Suprapubic skin (tissue), 4 donors: ENCODE results near the gene HEY2. TPM values are rescaled to one million over a fixed set of nuclear protein-coding genes. Genes with fewer than 3 reads are reported as not detected.
"Not testable (repeated sequence)": the region's sequence is repeated elsewhere in the genome, so short reads cannot be mapped to it uniquely, and the experiment has no call there.

Experiments
- DNase-seq, 2 donors: peaks; one replicate each; pipeline ENCODE4 v3.0.0-alpha.2; 2019; ENCODE audit warnings: low spot score in 2 of 2
- H3K27ac ChIP-seq: fragments of 200-600 bp; sonication (generic); one replicate; pipeline ENCODE4 v1.5.1; 2019
- H3K27me3 ChIP-seq: fragments of 200-600 bp; sonication (generic); one replicate; pipeline ENCODE4 v1.5.1; 2019
- H3K36me3 ChIP-seq: fragments of 200-600 bp; sonication (generic); one replicate; pipeline ENCODE4 v1.5.1; 2019
- H3K4me1 ChIP-seq: fragments of 200-600 bp; sonication (generic); one replicate; pipeline ENCODE4 v1.5.1; 2019
- H3K4me3 ChIP-seq: fragments of 200-600 bp; sonication (generic); one replicate; pipeline ENCODE4 v1.5.1; 2019; ENCODE audit warnings: mild to moderate bottlenecking
- H3K9me3 ChIP-seq: fragments of 200-600 bp; sonication (generic); one replicate; pipeline ENCODE4 v1.5.1; 2019
- CTCF ChIP-seq, 2 donors: fragments of 200-600 bp in 1 of 2; fragments of 450-650 bp in 1 of 2; sonication (generic) in 1 of 2; IDR thresholded peaks; one replicate each; pipeline ENCODE4 v1.5.1; 2016 to 2019; ENCODE audit warnings: antibody characterized with exemption in 2 of 2, mild to moderate bottlenecking in 1 of 2, moderate library complexity in 1 of 2
- EP300 ChIP-seq: sonication (generic); formaldehyde crosslinking; IDR thresholded peaks from one replicate; pipeline ENCODE4 v1.6.1; 2017; ENCODE audit warnings: antibody characterized with exemption
- POLR2A ChIP-seq, 2 donors: fragments of 450-650 bp; IDR thresholded peaks; one replicate each; pipeline ENCODE4 v1.6.1; 2017; ENCODE audit warnings: antibody characterized with exemption in 2 of 2, mild to moderate bottlenecking in 2 of 2, moderate library complexity in 2 of 2
- POLR2AphosphoS5 ChIP-seq, 3 donors: sonication (generic); formaldehyde crosslinking; IDR thresholded peaks; one replicate each; pipeline ENCODE4 v1.6.1; 2017; ENCODE audit warnings: antibody characterized with exemption in 3 of 3
- WGBS: methylation state at CpG from one replicate; pipeline ENCODE4 v1.1.5; 2018; 5-methylcytosine and 5-hydroxymethylcytosine counted together
- total RNA-seq, 4 donors: library from RNA; depleted of rRNA; stranded (reverse); fragments of >200 nt; gene quantifications; one replicate each; pipeline ENCODE4 v1.1.0, GENCODE V29; 2016

Gene HEY2
- total RNA-seq, 4 donors from 2014 or later = 0.76 to 3.0 (median 1.9) TPM

GRCh38 chr6:125773387-125774341 is 24.2 kb downstream of the HEY2 start:
- H3K36me3 ChIP-seq = no peaks in the 10 kb centered on the region
- no peak for DNase-seq
- no peaks in the 10 kb centered on the region for H3K27me3 ChIP-seq
- H3K4me3 ChIP-seq = no peak overlapping the region
- no peaks in the 10 kb centered on the region for H3K9me3 ChIP-seq
- no peak overlapping the region for H3K27ac ChIP-seq
- TF ChIP-seq POLR2A (IDR thresholded peaks at IDR 0.05) (no peak), CTCF (IDR thresholded peaks at IDR 0.05) (no peak), EP300 (no peak), POLR2AphosphoS5 (IDR thresholded peaks at IDR 0.05) (no peak)
- 32% methylated on average over 4 of the region's 4 CpGs for WGBS
- H3K4me1 ChIP-seq = no peaks in the 10 kb centered on the region

GRCh38 chr6:125776107-125776826 is 26.8 kb downstream of the HEY2 start:
- H3K4me3 ChIP-seq, DNase-seq, H3K36me3 ChIP-seq, H3K27ac ChIP-seq, H3K27me3 ChIP-seq, H3K4me1 ChIP-seq, H3K9me3 ChIP-seq: not testable (repeated sequence)
- WGBS = 80% methylated on average over 14 of the region's 14 CpGs

GRCh38 chr6:125779924-125780539 is 30.6 kb downstream of the HEY2 start:
- Histone ChIP-seq H3K36me3 (no peaks in the 10 kb centered on the region), H3K9me3 (no peaks in the 10 kb centered on the region), H3K27me3 (no peaks in the 10 kb centered on the region), H3K4me1 (peaks cover 10% of the 10 kb centered on the region), H3K27ac (peak overlapping the region; percentile 96), H3K4me3 (peak overlapping the region; percentile 53)
- DNase-seq = peak; percentile 89 to 93
- WGBS = 14% methylated on average over 17 of the region's 17 CpGs
- TF ChIP-seq POLR2AphosphoS5 (IDR thresholded peaks at IDR 0.05) (peak in 2 of 3 donors; percentile 33 to 86), CTCF (IDR thresholded peaks at IDR 0.05) (peak; percentile 18 to 68), POLR2A (IDR thresholded peaks at IDR 0.05) (no peak), EP300 (no peak)

- H3K9me3 ChIP-seq = no peaks in the 10 kb centered on the region
- H3K27ac ChIP-seq = peak overlapping the region; percentile 96
- H3K36me3 ChIP-seq = no peaks in the 10 kb centered on the region
- H3K4me1 ChIP-seq = peaks cover 10% of the 10 kb centered on the region
- under 1% methylated on average over 28 of the region's 28 CpGs for WGBS
- TF ChIP-seq POLR2AphosphoS5 (IDR thresholded peaks at IDR 0.05) = peak in 2 of 3 donors; percentile 67 to 75
- peak in 1 of 2 donors; percentile 58 for TF ChIP-seq POLR2A (IDR thresholded peaks at IDR 0.05)
- no peak for TF ChIP-seq CTCF (IDR thresholded peaks at IDR 0.05)
- H3K4me3 ChIP-seq = peak overlapping the region; percentile 53
- no peak for DNase-seq
- H3K27me3 ChIP-seq = no peaks in the 10 kb centered on the region
These were observed 31.3 kb downstream of the HEY2 start for GRCh38 chr6:125780540-125781313.

- H3K27ac ChIP-seq = peak overlapping the region; percentile 96
These were observed 32.0 kb downstream of the HEY2 start for GRCh38 chr6:125781314-125781868.

More at GRCh38 chr6:125781314-125781868, 32.0 kb downstream of the HEY2 start:
- Histone ChIP-seq H3K4me1 (peaks cover 10% of the 10 kb centered on the region), H3K4me3 (peak overlapping the region; percentile 53), H3K27me3 (no peaks in the 10 kb centered on the region), H3K9me3 (no peaks in the 10 kb centered on the region), H3K36me3 (no peaks in the 10 kb centered on the region)
- no peak for TF ChIP-seq EP300
- no peak for TF ChIP-seq POLR2A (IDR thresholded peaks at IDR 0.05)
- TF ChIP-seq POLR2AphosphoS5 (IDR thresholded peaks at IDR 0.05) = no peak
- TF ChIP-seq CTCF (IDR thresholded peaks at IDR 0.05) = no peak
- under 1% methylated on average over 3 of the region's 3 CpGs for WGBS
- DNase-seq = no peak
